Activated naive CD4-positive, alpha-beta T cell treated with anti-CD3 and anti-CD28 coated beads, Interleukin-2, amount 50 U/mL, for 24 hours (primary cell): ENCODE measurements around the gene RCSD1.

Experiments used
- H3K27ac Mint-ChIP-seq: one replicate; pipeline ENCODE4 v1.8.0; 2021; ENCODE audit warnings: mild to moderate bottlenecking, mixed read lengths
- H3K27me3 Mint-ChIP-seq: one replicate; pipeline ENCODE4 v1.8.0; 2021; ENCODE audit warnings: mixed read lengths
- H3K36me3 Mint-ChIP-seq: one replicate; pipeline ENCODE4 v1.8.0; 2021; ENCODE audit warnings: mixed read lengths
- H3K4me1 Mint-ChIP-seq: one replicate; pipeline ENCODE4 v1.8.0; 2021; ENCODE audit warnings: mixed read lengths
- H3K4me3 Mint-ChIP-seq: one replicate; pipeline ENCODE4 v1.8.0; 2021; ENCODE audit warnings: mild to moderate bottlenecking, mixed read lengths
- H3K9me3 Mint-ChIP-seq: one replicate; pipeline ENCODE4 v1.8.0; 2021; ENCODE audit warnings: mixed read lengths

Gene RCSD1

GRCh38 chr1:167645625-167646414, 15.8 kb downstream of the RCSD1 start:
- Mint-ChIP-seq H3K4me1 (peaks cover 91% of the 10 kb centered on the region), H3K4me3 (no peak overlapping the region), H3K9me3 (no peaks in the 10 kb centered on the region), H3K27ac (peak overlapping the region; percentile 84), H3K36me3 (peaks cover 10% of the 10 kb centered on the region), H3K27me3 (no peaks in the 10 kb centered on the region)

GRCh38 chr1:167648252-167648849, 18.3 kb downstream of the RCSD1 start:
- Mint-ChIP-seq H3K27ac (no peak overlapping the region), H3K9me3 (no peaks in the 10 kb centered on the region), H3K4me1 (peaks cover 89% of the 10 kb centered on the region), H3K27me3 (no peaks in the 10 kb centered on the region), H3K4me3 (no peak overlapping the region), H3K36me3 (peaks cover 7% of the 10 kb centered on the region)

- Mint-ChIP-seq H3K27ac (peak overlapping the region; percentile 87), H3K9me3 (no peaks in the 10 kb centered on the region), H3K4me3 (peak overlapping the region; percentile 40), H3K27me3 (no peaks in the 10 kb centered on the region), H3K36me3 (peaks cover 5% of the 10 kb centered on the region), H3K4me1 (peaks cover 89% of the 10 kb centered on the region)
Observed at GRCh38 chr1:167648978-167649744, 19.1 kb downstream of the RCSD1 start.

- H3K4me1 Mint-ChIP-seq = peaks cover 89% of the 10 kb centered on the region
- no peaks in the 10 kb centered on the region for H3K9me3 Mint-ChIP-seq
- peak overlapping the region; percentile 65 for H3K4me3 Mint-ChIP-seq
Observed at GRCh38 chr1:167650269-167651160, 20.5 kb downstream of the RCSD1 start.

GRCh38 chr1:167651161-167651693, 21.2 kb downstream of the RCSD1 start:
- Mint-ChIP-seq H3K4me1 (peaks cover 85% of the 10 kb centered on the region), H3K4me3 (peak overlapping the region; percentile 59), H3K27me3 (no peaks in the 10 kb centered on the region), H3K27ac (peak overlapping the region; percentile 90), H3K9me3 (no peaks in the 10 kb centered on the region), H3K36me3 (peaks cover 7% of the 10 kb centered on the region)

More at GRCh38 chr1:167650269-167651160, 20.5 kb downstream of the RCSD1 start:
- H3K36me3 Mint-ChIP-seq = peaks cover 7% of the 10 kb centered on the region
- peak overlapping the region; percentile 87 for H3K27ac Mint-ChIP-seq
- H3K27me3 Mint-ChIP-seq = no peaks in the 10 kb centered on the region

GRCh38 chr1:167654975-167655575, 25.0 kb downstream of the RCSD1 start:
- H3K27me3 Mint-ChIP-seq = no peaks in the 10 kb centered on the region
- H3K9me3 Mint-ChIP-seq = no peaks in the 10 kb centered on the region
- peaks cover 8% of the 10 kb centered on the region for H3K36me3 Mint-ChIP-seq
- peak overlapping the region; percentile 47 for H3K27ac Mint-ChIP-seq
- H3K4me1 Mint-ChIP-seq = peaks cover 92% of the 10 kb centered on the region
- no peak overlapping the region for H3K4me3 Mint-ChIP-seq

GRCh38 chr1:167656657-167657056, 26.6 kb downstream of the RCSD1 start:
- Mint-ChIP-seq H3K9me3 (no peaks in the 10 kb centered on the region), H3K27ac (peak overlapping the region; percentile 66)

GRCh38 chr1:167658574-167659328, 28.7 kb downstream of the RCSD1 start:
- H3K27me3 Mint-ChIP-seq = no peaks in the 10 kb centered on the region
- H3K9me3 Mint-ChIP-seq = no peaks in the 10 kb centered on the region
- peaks cover 14% of the 10 kb centered on the region for H3K36me3 Mint-ChIP-seq
- H3K27ac Mint-ChIP-seq = peak overlapping the region; percentile 73
- H3K4me1 Mint-ChIP-seq = peaks cover 94% of the 10 kb centered on the region
- no peak overlapping the region for H3K4me3 Mint-ChIP-seq

More at GRCh38 chr1:167656657-167657056, 26.6 kb downstream of the RCSD1 start:
- Mint-ChIP-seq H3K27me3 (no peaks in the 10 kb centered on the region), H3K36me3 (peaks cover 9% of the 10 kb centered on the region), H3K4me1 (peaks cover 91% of the 10 kb centered on the region), H3K4me3 (no peak overlapping the region)

- Mint-ChIP-seq H3K27ac (peak overlapping the region; percentile 86), H3K4me3 (no peak overlapping the region), H3K36me3 (peaks cover 10% of the 10 kb centered on the region), H3K4me1 (peaks cover 91% of the 10 kb centered on the region), H3K27me3 (no peaks in the 10 kb centered on the region), H3K9me3 (no peaks in the 10 kb centered on the region)
Observed at GRCh38 chr1:167659450-167659849, 29.4 kb downstream of the RCSD1 start.

GRCh38 chr1:167659881-167660280, 29.8 kb downstream of the RCSD1 start:
- no peaks in the 10 kb centered on the region for H3K9me3 Mint-ChIP-seq
- H3K36me3 Mint-ChIP-seq = peaks cover 10% of the 10 kb centered on the region
- H3K27ac Mint-ChIP-seq = peak overlapping the region; percentile 86
- H3K4me3 Mint-ChIP-seq = no peak overlapping the region
- no peaks in the 10 kb centered on the region for H3K27me3 Mint-ChIP-seq
- H3K4me1 Mint-ChIP-seq = peaks cover 91% of the 10 kb centered on the region

GRCh38 chr1:167661527-167662426, 31.7 kb downstream of the RCSD1 start:
- Mint-ChIP-seq H3K9me3 (no peaks in the 10 kb centered on the region), H3K4me1 (peaks cover 95% of the 10 kb centered on the region), H3K27me3 (no peaks in the 10 kb centered on the region), H3K27ac (peak overlapping the region; percentile 94), H3K36me3 (peaks cover 12% of the 10 kb centered on the region), H3K4me3 (no peak overlapping the region)

GRCh38 chr1:167663002-167663772, 33.2 kb downstream of the RCSD1 start:
- Mint-ChIP-seq H3K4me3 (no peak overlapping the region), H3K4me1 (peaks cover 93% of the 10 kb centered on the region), H3K27me3 (no peaks in the 10 kb centered on the region), H3K9me3 (no peaks in the 10 kb centered on the region), H3K36me3 (peaks cover 12% of the 10 kb centered on the region), H3K27ac (peak overlapping the region; percentile 30)
